ENCODE data around the gene CORO1C.

DNA sequence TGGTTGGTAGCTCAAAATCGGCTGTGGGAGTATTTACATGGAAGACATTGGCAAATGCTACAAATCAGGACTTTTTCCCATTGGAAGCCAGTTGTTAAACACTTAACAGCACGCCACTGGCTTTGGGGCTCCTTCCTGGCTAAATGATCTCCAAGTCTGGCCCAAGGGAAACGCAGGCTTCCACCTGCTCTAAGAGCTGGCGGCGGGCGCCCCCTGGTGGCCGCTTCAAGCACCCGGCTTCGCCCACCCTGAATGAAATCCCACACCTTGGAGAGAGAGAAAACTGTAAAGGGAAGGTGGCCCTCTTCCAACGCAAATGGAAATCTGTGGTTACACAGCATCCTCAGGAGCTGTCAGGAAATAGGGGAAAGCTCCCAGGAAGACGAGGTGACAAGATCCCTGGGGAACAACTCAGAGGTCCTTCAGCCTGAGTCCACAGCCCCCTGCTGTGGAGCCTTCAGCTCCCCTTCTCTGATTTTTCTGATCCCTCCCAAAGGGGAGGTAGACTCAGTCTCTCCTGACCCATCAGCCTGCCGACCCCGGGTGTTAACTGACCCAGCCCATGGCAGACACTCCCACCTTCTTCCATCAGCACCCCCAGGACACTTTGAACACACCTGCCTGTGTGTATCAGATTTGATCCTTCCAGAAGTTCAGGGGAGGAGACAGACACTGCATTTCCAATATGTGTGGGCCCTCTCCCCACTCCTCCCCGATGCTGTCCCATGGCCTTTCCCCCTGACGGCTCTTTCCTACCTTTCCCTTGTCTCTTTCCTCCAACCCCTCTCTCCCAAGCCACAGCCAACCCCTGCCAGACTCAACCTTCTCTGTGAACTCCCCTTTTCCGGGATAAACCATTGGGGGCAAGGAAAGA, 113.0 kb downstream of the CORO1C start:
- TF ChIP-seq GATA2 (IDR thresholded peaks at IDR 0.05; ENCODE audit: low read depth, low read length) (no peak), GATA3 (IDR thresholded peaks at IDR 0.05; ENCODE audit: low read depth, low read length) (no peak)

Data from SH-SY5Y (cell line).